HAP-1 (cell line): Measurements from ENCODE around the gene NFIB.
A peak's percentile ranks its signal among the peaks of the same experiment; 100 is the strongest.

Experiments
- DNase-seq, 2 experiments: peaks; one replicate each; pipeline ENCODE4 v3.0.0-alpha.2; 2016 to 2020; ENCODE audit warnings: low spot score in 2 of 2
- H3K27me3 ChIP-seq: fragments of 250-450 bp; sonication (Bioruptor Pico); 2 replicates; pipeline ENCODE4 v1.5.1; 2020; ENCODE audit warnings: low read depth, mild to moderate bottlenecking, moderate library complexity
- H3K36me3 ChIP-seq: fragments of 250-450 bp; sonication (Bioruptor Pico); replicated peaks from 2 replicates; pipeline ENCODE4 v1.5.1; 2020; ENCODE audit warnings: mild to moderate bottlenecking
- H3K4me1 ChIP-seq: fragments of 250-450 bp; sonication (Bioruptor Pico); 2 replicates; pipeline ENCODE4 v1.5.1; 2020; ENCODE audit warnings: mild to moderate bottlenecking
- H3K4me3 ChIP-seq: fragments of 250-450 bp; sonication (Bioruptor Pico); 2 replicates; pipeline ENCODE4 v1.5.1; 2020; ENCODE audit warnings: mild to moderate bottlenecking, moderate library complexity
- H3K9me3 ChIP-seq: fragments of 250-450 bp; sonication (Bioruptor Pico); 2 replicates; pipeline ENCODE4 v1.5.1; 2020; ENCODE audit warnings: mild to moderate bottlenecking, moderate library complexity
- in situ Hi-C: fragments of 300-500 bp; cut with MboI; formaldehyde crosslinking; loops from 3 replicates; pipeline ENCODE4 v1.14.3; 2020; ENCODE audit warnings: low sequenced_read_pairs, inconsistent platforms, mixed read lengths

NFIB gene

DNA sequence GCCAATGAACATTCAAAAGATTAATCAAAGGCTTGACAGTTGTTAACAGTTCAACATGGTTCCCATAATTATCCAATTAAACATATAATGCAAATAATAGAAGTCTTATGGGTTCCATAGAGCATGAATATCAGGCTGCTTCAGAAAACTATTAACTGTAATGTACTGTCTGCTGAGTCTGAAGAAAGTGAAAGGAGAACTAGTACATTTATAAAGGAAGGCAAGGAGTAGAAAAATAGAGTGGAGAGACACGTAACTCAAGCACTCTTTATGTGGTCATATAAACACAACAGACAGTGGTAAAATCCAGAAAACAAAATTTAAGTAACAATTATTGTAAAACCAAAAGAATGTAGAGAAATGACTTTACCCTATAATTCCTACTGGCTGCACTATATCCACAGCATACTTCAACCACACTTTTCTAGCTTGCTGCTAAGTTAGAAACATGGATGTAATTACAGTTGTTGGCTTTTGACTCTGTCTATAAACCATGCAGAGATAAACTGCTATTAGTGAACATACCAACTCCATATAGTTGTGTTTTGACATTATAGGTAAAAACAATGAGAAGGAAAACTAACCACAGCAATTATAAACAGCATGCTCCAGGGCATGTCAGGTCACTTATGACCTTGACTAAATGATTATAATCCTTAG lies 32.7 kb downstream of the NFIB start:
- DNase-seq: no peak
- Histone ChIP-seq H3K36me3 (no peaks in the 10 kb centered on the region), H3K4me3 (no peak overlapping the region), H3K4me1 (peaks cover 25% of the 10 kb centered on the region), H3K27me3 (no peaks in the 10 kb centered on the region), H3K9me3 (no peaks in the 10 kb centered on the region)
- in situ Hi-C loops: no loop called here

DNA sequence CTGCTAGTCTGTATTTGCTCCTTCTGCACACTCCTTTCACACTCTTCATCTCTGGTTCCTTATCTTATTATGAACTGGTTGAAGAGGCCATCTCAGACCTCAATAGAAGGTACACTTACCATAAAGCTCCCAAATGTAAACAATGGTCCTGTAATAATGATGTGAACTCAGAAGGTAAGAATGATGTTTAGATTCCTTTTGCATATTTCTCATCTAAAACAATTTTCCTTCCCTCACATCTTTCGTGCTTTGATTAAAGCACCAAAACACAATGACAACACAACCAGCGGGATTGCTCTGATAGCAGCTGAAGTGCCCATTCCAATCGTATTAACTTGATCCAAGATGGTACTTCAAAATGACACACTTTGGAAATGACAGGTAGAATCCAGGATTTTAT lies 34.3 kb downstream of the NFIB start:
- H3K36me3 ChIP-seq: no peaks in the 10 kb centered on the region
- H3K4me1 ChIP-seq: peaks cover 37% of the 10 kb centered on the region
- in situ Hi-C loops: no loop called here
- H3K9me3 ChIP-seq: no peaks in the 10 kb centered on the region
- H3K4me3 ChIP-seq: no peak overlapping the region
- no peak for DNase-seq
- no peaks in the 10 kb centered on the region for H3K27me3 ChIP-seq

DNA sequence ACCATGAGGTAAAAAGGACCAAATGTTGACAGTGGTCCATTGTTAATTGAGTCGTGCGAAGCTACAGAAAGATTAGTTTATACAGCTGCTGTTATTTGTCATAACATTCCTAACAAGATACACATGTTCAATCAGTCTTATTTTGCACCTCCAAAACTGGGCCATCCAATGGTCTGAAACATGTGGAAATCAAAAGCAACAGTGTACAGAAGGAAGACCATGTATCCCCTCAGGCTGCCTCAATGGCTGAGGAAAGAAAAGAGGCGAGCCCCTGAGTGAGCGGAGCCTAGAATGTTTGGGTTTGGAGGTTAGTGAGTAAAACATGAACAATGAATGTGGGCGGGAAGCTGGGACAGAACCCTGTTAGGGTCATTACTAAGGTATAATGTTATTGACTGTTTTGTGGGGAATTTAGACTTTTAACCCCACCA lies 35.6 kb downstream of the NFIB start:
- no peaks in the 10 kb centered on the region for H3K9me3 ChIP-seq
- H3K4me1 ChIP-seq: peaks cover 45% of the 10 kb centered on the region
- no peak overlapping the region for H3K4me3 ChIP-seq
- H3K36me3 ChIP-seq: no peaks in the 10 kb centered on the region
- in situ Hi-C loops: no loop called here
- no peaks in the 10 kb centered on the region for H3K27me3 ChIP-seq
- no peak for DNase-seq

DNA sequence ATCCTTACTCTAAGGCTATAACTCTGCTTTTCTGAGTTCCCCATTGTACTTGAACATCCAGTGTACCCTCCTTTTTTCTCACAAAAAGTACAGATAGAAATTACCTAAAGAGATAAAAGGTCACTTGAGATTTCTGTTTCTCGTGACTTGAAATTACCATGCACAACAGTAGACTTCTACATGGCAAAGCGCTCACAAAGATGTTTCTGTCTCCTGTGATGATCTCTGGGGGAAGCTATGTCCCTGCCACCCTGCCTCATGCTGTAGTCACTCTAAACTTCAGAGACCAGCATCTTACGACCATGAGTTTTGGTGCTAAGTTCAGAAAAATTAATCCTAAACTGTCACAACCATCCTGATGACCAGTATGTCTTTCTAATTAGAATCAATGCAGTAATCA lies 36.2 kb downstream of the NFIB start:
- in situ Hi-C loops: no loop called here
- peaks cover 50% of the 10 kb centered on the region for H3K4me1 ChIP-seq
- no peaks in the 10 kb centered on the region for H3K9me3 ChIP-seq
- no peak overlapping the region for H3K4me3 ChIP-seq
- H3K36me3 ChIP-seq: no peaks in the 10 kb centered on the region
- H3K27me3 ChIP-seq: no peaks in the 10 kb centered on the region
- DNase-seq: no peak

DNA sequence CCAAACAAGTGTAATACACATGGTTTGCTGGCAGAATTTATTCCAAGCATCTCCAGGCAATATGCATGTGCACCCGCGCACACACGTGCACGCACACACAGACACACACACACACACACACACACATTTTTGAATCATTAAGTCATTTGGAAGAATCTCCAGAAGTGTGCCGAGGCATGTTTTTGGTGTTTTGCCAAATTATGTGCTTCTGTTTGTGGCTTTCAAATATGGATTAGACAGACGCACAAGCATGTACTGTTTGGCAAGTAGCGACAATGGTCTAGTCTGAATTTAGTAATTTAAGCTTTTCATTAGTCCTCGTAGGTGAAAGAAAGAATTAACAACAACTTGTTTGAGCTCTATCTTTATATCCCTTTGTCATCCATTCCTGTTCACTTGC lies 36.7 kb downstream of the NFIB start:
- Histone ChIP-seq H3K27me3 (no peaks in the 10 kb centered on the region), H3K9me3 (no peaks in the 10 kb centered on the region), H3K4me3 (no peak overlapping the region), H3K36me3 (no peaks in the 10 kb centered on the region), H3K4me1 (peaks cover 55% of the 10 kb centered on the region)
- DNase-seq: no peak
- in situ Hi-C loops: no loop called here

DNA sequence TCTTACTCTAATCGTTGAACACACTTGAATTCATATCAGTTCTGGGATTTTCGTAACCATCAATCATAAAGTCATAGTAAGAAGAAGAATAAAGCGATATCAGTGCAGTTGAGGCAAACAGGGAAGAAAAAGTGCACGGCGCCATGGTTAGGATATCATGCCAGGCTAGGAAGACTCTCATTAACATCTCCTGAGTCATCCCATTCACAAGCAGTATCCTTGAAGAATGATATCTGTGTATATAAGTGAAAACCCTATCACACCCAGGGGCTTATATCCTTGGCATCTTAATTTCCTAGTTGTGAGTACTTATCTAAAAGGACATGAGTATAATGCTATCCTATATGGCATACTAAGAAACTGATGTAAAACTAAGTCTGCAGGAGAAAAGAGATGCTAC lies 38.6 kb downstream of the NFIB start:
- Histone ChIP-seq H3K27me3 (no peaks in the 10 kb centered on the region), H3K9me3 (no peaks in the 10 kb centered on the region), H3K36me3 (no peaks in the 10 kb centered on the region), H3K4me1 (peaks cover 66% of the 10 kb centered on the region), H3K4me3 (no peak overlapping the region)
- in situ Hi-C loops: no loop called here
- no peak for DNase-seq

DNA sequence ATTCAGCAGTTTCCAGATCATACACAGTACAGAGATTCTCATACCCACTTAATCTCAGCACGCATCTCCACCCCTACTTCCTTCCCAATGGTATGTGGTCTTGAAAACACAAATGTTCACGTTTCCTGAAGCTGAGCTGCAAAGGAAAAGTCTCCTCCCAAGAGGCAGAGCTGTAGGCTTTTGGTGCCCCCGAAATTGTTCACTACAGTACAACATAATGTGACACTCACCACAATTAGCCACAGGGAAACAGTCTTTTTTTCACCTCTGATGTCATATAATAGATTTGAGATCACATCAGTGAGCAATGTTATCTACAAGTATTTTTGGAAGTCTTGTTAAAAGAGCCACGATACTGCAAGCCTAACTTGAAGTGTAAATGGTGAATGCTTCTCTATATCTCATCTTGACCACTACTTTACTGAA lies 40.2 kb downstream of the NFIB start:
- H3K9me3 ChIP-seq: no peaks in the 10 kb centered on the region
- H3K4me3 ChIP-seq: no peak overlapping the region
- no peak for DNase-seq
- no peaks in the 10 kb centered on the region for H3K36me3 ChIP-seq
- no peaks in the 10 kb centered on the region for H3K27me3 ChIP-seq
- in situ Hi-C loops: no loop called here
- H3K4me1 ChIP-seq: peaks cover 66% of the 10 kb centered on the region

DNA sequence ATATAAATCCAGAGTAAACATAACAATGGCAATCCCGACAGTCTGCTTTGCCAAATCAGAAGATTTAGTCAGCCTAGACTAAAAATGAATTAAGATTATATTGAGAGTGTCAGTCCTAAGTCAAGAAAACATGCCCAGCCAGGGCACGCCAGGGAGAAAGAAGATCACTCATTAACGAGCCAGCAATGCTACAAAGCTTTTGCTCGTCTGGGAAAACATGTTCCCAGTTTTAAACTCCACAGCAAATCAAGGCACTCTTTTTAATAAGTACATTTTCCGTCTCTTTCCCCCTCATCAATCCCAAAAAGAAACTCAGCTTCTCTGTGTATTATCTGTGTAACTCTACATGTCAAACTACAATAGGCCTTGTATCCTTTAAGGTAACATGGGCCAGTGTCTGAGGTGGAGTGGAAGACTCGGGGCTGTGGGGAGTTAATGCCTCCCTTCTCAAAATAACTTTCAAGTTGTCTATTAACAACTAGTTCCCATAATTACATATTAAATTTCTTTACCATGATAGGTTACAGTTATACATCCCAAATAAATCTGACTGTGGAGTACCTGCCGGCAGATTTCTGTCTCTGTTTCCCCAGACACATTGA lies 40.9 kb downstream of the NFIB start:
- H3K4me1 ChIP-seq: peaks cover 63% of the 10 kb centered on the region
- no peaks in the 10 kb centered on the region for H3K36me3 ChIP-seq
- no peak overlapping the region for H3K4me3 ChIP-seq
- no peaks in the 10 kb centered on the region for H3K9me3 ChIP-seq
- peak in 1 of 2 experiments; percentile 48 for DNase-seq
- in situ Hi-C loops: no loop called here
- no peaks in the 10 kb centered on the region for H3K27me3 ChIP-seq

DNA sequence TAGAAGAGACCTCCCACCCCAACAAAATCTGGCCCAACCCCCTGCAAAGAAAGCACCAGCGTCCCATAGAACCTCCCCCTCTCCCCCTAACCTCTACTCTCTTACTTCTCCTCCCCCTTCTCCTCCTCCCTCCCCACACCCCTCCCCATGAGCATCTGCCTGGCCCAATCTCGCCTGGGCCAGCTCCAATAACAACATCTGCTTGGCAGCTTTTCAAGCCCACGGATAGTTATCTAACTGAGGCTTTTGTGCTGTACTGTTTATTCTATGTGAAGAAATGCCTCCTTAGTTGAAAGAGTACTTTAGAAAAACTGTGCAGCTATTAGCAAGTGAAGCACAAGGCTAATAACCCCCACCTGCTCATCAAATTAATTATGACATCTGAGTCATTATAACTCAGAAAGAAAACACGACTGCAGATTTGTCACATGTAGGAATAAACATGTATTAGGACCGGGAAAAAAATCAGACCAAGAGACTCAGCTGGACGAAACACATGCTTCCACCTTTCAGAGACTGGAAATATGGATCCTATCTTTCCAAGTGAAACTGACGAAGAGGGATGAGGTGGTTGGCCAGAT lies 42.8 kb downstream of the NFIB start:
- no peak overlapping the region for H3K4me3 ChIP-seq
- peak; percentile 64 to 83 for DNase-seq
- in situ Hi-C loops: no loop called here

DNA sequence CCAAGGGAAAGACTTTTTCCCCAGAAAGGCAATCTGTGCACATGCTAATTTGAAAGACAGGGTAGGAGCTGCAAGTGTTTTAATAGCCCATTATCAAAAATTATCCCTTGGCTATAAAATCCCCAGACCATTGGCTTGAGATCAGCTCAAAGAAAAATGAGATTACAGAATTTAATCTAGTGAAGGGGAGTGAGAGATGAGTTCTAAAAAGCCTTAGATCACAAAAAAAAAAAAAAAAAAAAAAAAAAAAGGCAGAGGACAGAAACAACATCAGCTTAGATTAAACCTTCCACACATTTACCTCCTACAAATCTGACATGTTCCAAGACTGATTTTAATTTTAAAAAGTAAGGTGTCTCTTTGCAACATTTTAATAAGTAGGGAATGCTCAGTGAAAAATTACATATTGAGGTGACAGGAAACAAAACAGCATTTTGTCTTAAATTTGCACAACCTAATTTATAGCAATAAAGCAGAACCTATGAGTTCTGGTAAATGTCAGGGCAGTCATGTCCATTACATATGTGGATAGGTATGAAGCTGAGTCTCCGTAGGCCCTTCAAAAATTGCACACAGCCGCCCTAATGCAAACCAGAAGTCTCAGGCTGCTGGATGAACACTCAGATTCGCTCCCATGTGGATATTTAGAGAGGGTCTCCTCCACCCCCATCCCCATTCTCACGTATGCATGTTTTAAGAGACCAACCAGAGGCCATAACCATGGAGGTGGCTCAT lies 43.4 kb downstream of the NFIB start:
- in situ Hi-C loops: no loop called here
- Histone ChIP-seq H3K4me3 (no peak overlapping the region), H3K9me3 (no peaks in the 10 kb centered on the region), H3K4me1 (peaks cover 40% of the 10 kb centered on the region), H3K27me3 (no peaks in the 10 kb centered on the region), H3K36me3 (no peaks in the 10 kb centered on the region)
- no peak for DNase-seq

More for the DNA sequence above, 42.8 kb downstream of the NFIB start:
- Histone ChIP-seq H3K4me1 (peaks cover 46% of the 10 kb centered on the region), H3K27me3 (no peaks in the 10 kb centered on the region), H3K36me3 (no peaks in the 10 kb centered on the region), H3K9me3 (no peaks in the 10 kb centered on the region)

DNA sequence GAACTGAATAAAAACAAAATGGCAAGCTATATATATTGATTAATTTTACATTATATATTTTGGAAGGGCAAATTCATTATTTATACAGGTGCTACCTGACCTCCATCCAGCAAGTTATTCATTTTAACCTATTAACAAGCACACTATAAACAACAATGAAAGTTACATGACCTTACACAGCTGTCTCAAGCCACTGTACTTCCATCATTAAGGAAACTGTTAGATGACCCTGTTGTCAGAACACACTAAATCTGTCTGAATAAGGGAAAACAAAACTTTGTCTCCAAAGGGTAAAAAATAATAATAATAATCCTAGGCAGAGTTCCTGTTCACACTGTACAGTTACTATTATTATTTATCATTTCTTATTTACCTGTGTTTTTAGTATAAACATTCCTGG lies 44.0 kb downstream of the NFIB start:
- DNase-seq: no peak
- H3K4me1 ChIP-seq: peaks cover 34% of the 10 kb centered on the region
- in situ Hi-C loops: no loop called here
- H3K36me3 ChIP-seq: no peaks in the 10 kb centered on the region
- H3K9me3 ChIP-seq: no peaks in the 10 kb centered on the region
- no peak overlapping the region for H3K4me3 ChIP-seq
- no peaks in the 10 kb centered on the region for H3K27me3 ChIP-seq

DNA sequence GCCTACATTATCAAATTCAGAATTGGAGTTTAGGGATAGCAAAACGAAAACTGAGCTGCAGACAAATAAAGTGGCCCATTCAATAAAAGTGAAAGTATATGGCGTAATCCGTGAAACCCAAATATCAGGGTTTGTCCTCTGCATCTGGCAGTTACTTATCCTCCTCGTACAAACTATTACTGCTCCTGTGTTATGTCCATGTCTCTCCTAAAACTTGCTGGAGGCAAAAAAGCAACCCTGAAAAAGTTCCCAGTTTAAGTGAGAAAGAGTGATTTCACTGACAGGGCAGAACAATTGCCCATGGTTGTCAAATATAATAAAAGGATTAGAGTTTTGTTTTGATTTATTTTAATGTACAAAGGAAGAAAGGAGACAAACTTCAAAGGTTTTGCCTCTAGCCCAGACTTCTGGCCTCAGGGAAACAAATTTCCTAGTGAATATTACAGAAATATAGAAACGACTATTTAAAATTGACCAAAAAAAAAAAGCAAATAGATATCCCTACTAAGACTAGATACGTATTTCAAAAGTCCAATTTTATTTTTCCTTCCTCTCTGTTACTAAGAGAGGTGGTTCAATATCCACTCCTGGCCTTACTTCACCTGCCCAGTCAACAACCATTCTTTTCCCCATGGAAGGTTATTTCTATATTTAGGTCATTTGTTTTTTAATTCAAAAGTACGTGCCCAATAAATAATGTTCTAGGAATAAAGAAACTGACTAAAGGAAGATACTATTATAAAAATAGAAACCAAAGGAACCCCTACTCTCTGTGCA lies 50.0 kb downstream of the NFIB start:
- Histone ChIP-seq H3K36me3 (no peaks in the 10 kb centered on the region), H3K4me1 (peaks cover 19% of the 10 kb centered on the region), H3K27me3 (no peaks in the 10 kb centered on the region), H3K4me3 (no peak overlapping the region; the same call in 1 of the 2 replicates), H3K9me3 (no peaks in the 10 kb centered on the region)
- in situ Hi-C loops: no loop called here
- peak; percentile 44 to 86 for DNase-seq

DNA sequence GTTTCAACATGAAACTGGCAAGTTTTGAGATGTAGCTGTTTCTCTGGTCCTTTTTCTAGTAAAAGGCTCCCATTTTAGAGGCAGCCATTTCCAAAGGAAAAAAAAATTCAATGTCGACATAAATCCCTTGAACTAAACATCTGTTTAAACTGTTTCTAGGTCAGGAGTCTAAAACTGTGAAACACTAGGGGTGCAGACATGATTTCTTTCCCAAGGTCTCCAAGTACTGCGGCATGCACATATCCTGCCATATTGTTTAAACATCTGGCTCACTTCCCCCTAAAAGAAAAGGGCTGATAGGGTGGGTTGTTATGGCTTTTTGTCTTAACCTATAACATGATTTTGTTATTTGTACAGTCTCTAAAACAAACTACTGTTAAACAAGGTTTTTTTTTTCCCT lies 51.1 kb downstream of the NFIB start:
- in situ Hi-C loops: no loop called here
- H3K4me1 ChIP-seq: peaks cover 29% of the 10 kb centered on the region
- H3K4me3 ChIP-seq: no peak overlapping the region
- H3K27me3 ChIP-seq: no peaks in the 10 kb centered on the region
- H3K36me3 ChIP-seq: no peaks in the 10 kb centered on the region
- no peak for DNase-seq
- no peaks in the 10 kb centered on the region for H3K9me3 ChIP-seq
